HEK293 (cell line): ENCODE data around the gene VPS51.

Experiments used
- CTCF ChIA-PET: fragments of 350-600 bp; formaldehyde crosslinking; extraction: SDS; loops from one replicate; lab custom pipeline; 2021; ENCODE audit warnings: antibody characterized with exemption; lab: Yijun Ruan, JAX
- POLR2A ChIA-PET: fragments of 300-600 bp; formaldehyde crosslinking; extraction: SDS; loops from one replicate; lab custom pipeline; 2020; ENCODE audit warnings: antibody characterized with exemption, inconsistent platforms; lab: Yijun Ruan, JAX
- H3K27ac ChIP-seq: fragments of 200-500 bp; sonication (Bioruptor generic); 2 replicates; pipeline ENCODE4 v1.5.1; 2014; ENCODE audit warnings: low read depth, low read length, control low read depth, inconsistent platforms; ENCODE audit errors: extremely low read depth
- H3K36me3 ChIP-seq, 2 experiments: fragments of 200-500 bp in 1 of 2; sonication (Bioruptor generic) in 1 of 2; 1 replicate in 1 of 2; 2 replicates in 1 of 2; pipeline ENCODE4 v1.5.1; 2014 to 2017; ENCODE audit warnings: inconsistent platforms in 2 of 2, low read length in 2 of 2; ENCODE audit not compliant: control insufficient read depth in 2 of 2, insufficient read depth in 1 of 2
- H3K4me1 ChIP-seq: fragments of 200-500 bp; sonication (Bioruptor generic); 2 replicates; pipeline ENCODE4 v1.5.1; 2014; ENCODE audit warnings: mild to moderate bottlenecking, low read length, inconsistent platforms; ENCODE audit not compliant: control insufficient read depth, insufficient read depth
- H3K4me3 ChIP-seq: 2 replicates; pipeline ENCODE4 v1.5.1; 2011; ENCODE audit warnings: low read depth, mild to moderate bottlenecking, control low read depth, low read length, moderate library complexity
- H3K9me3 ChIP-seq: fragments of 200-500 bp; sonication (Bioruptor generic); 2 replicates; pipeline ENCODE4 v1.5.1; 2014; ENCODE audit warnings: low read depth, low read length, inconsistent platforms; ENCODE audit not compliant: control insufficient read depth, insufficient read depth
- HOXD13 ChIP-seq: sonication (generic); formaldehyde crosslinking; IDR thresholded peaks from 2 replicates; pipeline ENCODE4 v1.8.0; 2022; ENCODE audit warnings: missing genetic modification reagents, borderline replicate concordance
- IKZF3 ChIP-seq: fragments of 450-650 bp; IDR thresholded peaks from 2 replicates; pipeline ENCODE4 v1.5.0; 2018; ENCODE audit warnings: missing biosample characterization, mild to moderate bottlenecking, missing genetic modification characterization, moderate library complexity
- KLF10 ChIP-seq: fragments of 450-650 bp; IDR thresholded peaks from 2 replicates; pipeline ENCODE4 v1.5.1; 2018; ENCODE audit warnings: missing biosample characterization, mild to moderate bottlenecking, missing genetic modification characterization
- KLF16 ChIP-seq: fragments of 450-650 bp; formaldehyde crosslinking; IDR thresholded peaks from 2 replicates; pipeline ENCODE4 v1.5.1; 2017; ENCODE audit warnings: missing biosample characterization, missing genetic modification characterization
- KLF9 ChIP-seq: fragments of 450-650 bp; formaldehyde crosslinking; IDR thresholded peaks from 2 replicates; pipeline ENCODE4 v1.5.1; 2016; ENCODE audit warnings: missing biosample characterization, missing genetic modification characterization, low read depth
- ZFP69B ChIP-seq: fragments of 450-650 bp; formaldehyde crosslinking; IDR thresholded peaks from 2 replicates; pipeline ENCODE4 v1.5.1; 2016; ENCODE audit warnings: missing biosample characterization, missing genetic modification characterization
- ZNF366 ChIP-seq: fragments of 450-650 bp; formaldehyde crosslinking; conservative IDR thresholded peaks from 2 replicates; pipeline ENCODE4 v1.5.1; 2016; ENCODE audit warnings: missing biosample characterization, missing genetic modification characterization
- ZNF768 ChIP-seq: fragments of 450-650 bp; formaldehyde crosslinking; IDR thresholded peaks from 2 replicates; pipeline ENCODE4 v1.5.1; 2018; ENCODE audit warnings: missing biosample characterization, mild to moderate bottlenecking, missing genetic modification characterization
- ZNF792 ChIP-seq: fragments of 450-650 bp; formaldehyde crosslinking; IDR thresholded peaks from 2 replicates; pipeline ENCODE4 v1.5.1; 2016; ENCODE audit warnings: missing biosample characterization, missing genetic modification characterization
- TF ChIP-seq, protein P1 (sequence below): fragments of 450-650 bp; formaldehyde crosslinking; IDR thresholded peaks from 2 replicates; pipeline ENCODE4 v1.5.1; 2017; ENCODE audit warnings: missing biosample characterization, mild to moderate bottlenecking, missing genetic modification characterization, moderate library complexity
- TF ChIP-seq, protein P2 (sequence below): fragments of 450-650 bp; formaldehyde crosslinking; IDR thresholded peaks from 2 replicates; pipeline ENCODE4 v1.5.1; 2016; ENCODE audit warnings: missing biosample characterization, missing genetic modification characterization
- TF ChIP-seq, protein P3 (sequence below): fragments of 450-650 bp; formaldehyde crosslinking; IDR thresholded peaks from 2 replicates; pipeline ENCODE4 v1.5.1; 2016; ENCODE audit warnings: missing biosample characterization, missing genetic modification characterization
- TF ChIP-seq, protein P4 (sequence below): fragments of 450-650 bp; formaldehyde crosslinking; IDR thresholded peaks from 2 replicates; pipeline ENCODE4 v1.5.1; 2016; ENCODE audit warnings: missing biosample characterization, missing genetic modification characterization
- TF ChIP-seq, protein P5 (sequence below): fragments of 450-650 bp; formaldehyde crosslinking; IDR thresholded peaks from 2 replicates; pipeline ENCODE4 v1.5.1; 2017; ENCODE audit warnings: missing biosample characterization, missing genetic modification characterization
- TF ChIP-seq, protein P6 (sequence below): fragments of 450-650 bp; formaldehyde crosslinking; IDR thresholded peaks from 2 replicates; pipeline ENCODE4 v1.5.1; 2017; ENCODE audit warnings: missing biosample characterization, missing genetic modification characterization
- TF ChIP-seq, protein P7 (sequence below): fragments of 450-650 bp; formaldehyde crosslinking; conservative IDR thresholded peaks from 2 replicates; pipeline ENCODE4 v1.5.1; 2016; ENCODE audit warnings: low read depth, missing biosample characterization, missing genetic modification characterization

VPS51 gene

DNA sequence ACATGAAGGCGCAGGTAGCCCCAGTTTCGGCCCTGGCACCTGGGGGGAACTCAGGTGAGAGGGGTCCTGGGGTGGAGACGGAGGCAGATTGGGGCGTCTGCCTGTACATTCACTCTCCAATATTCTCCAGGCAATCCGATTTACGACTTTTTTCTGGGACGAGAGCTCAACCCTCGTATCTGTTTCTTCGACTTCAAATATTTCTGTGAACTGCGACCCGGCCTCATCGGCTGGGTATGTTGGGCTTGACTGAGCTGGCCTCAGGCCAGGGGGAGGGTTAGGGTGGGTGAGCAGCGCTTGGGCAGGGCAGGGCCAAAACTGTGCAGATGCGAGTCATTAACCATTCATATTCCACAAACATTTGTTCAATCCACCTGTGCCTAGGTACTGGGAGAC is 17.3 kb downstream of the VPS51 start:
- peak overlapping the region; percentile 72; the same call in 1 of the 2 replicates for H3K27ac ChIP-seq
- H3K9me3 ChIP-seq, result no peaks in the 10 kb centered on the region
- H3K36me3 ChIP-seq, result peaks cover 0 to 46% of the 10 kb centered on the region in 2 experiments; a peak in 2 of 3 replicates
- TF ChIP-seq, protein P1, sequence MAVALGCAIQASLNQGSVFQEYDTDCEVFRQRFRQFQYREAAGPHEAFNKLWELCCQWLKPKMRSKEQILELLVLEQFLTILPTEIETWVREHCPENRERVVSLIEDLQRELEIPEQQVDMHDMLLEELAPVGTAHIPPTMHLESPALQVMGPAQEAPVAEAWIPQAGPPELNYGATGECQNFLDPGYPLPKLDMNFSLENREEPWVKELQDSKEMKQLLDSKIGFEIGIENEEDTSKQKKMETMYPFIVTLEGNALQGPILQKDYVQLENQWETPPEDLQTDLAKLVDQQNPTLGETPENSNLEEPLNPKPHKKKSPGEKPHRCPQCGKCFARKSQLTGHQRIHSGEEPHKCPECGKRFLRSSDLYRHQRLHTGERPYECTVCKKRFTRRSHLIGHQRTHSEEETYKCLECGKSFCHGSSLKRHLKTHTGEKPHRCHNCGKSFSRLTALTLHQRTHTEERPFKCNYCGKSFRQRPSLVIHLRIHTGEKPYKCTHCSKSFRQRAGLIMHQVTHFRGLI (tag by site-specific recombination), result peak; percentile 88
- TF ChIP-seq KLF16 (tag by site-specific recombination), result no peak
- TF ChIP-seq, protein P2, sequence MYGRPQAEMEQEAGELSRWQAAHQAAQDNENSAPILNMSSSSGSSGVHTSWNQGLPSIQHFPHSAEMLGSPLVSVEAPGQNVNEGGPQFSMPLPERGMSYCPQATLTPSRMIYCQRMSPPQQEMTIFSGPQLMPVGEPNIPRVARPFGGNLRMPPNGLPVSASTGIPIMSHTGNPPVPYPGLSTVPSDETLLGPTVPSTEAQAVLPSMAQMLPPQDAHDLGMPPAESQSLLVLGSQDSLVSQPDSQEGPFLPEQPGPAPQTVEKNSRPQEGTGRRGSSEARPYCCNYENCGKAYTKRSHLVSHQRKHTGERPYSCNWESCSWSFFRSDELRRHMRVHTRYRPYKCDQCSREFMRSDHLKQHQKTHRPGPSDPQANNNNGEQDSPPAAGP, result 0 out of 2 replicates have a peak, but pooled peaks have one; percentile 22
- TF ChIP-seq, all 188 proteins: peak for 2
- POLR2A ChIA-PET, result interaction anchor here (0.6 to 5.0 kb wide), 8 partner anchors 8 to 849 kb away, joined by 3 to 57 read pairs (median 5); partner anchors contain the start of genes CAPN1, FAU, MRPL49 and VPS51
- CTCF ChIA-PET, result interaction anchor here (0.6 to 4.8 kb wide), 15 partner anchors 8 to 783 kb away, joined by 3 to 110 read pairs (median 3); partner anchors contain the start of genes FAU, MRPL49 and VPS51
- Histone ChIP-seq H3K4me3 (peak overlapping the region; percentile 67), H3K4me1 (peaks cover 6% of the 10 kb centered on the region)

DNA sequence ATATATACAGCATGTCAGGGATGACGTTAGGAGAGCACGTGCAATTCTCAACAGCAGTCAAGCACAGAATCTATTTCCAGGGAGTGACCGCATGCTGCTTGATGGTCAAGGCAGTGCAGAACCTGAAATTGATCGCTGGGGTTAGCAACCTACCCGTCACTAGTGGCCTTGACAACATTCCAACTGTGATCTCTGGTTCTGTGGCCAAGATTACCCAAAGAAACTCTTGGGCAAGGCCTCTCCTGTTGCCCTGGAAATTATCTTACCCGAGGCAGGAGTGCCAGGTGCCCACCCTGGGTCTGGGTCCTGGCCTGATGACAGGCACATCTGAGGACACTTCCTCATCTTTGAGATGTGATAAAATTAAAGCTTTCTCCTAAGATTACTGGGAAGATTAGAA is 17.8 kb downstream of the VPS51 start:
- Histone ChIP-seq H3K9me3 (no peaks in the 10 kb centered on the region), H3K27ac (no peak overlapping the region), H3K36me3 (peaks cover under 1 to 46% of the 10 kb centered on the region in 2 experiments; a peak in 2 of 3 replicates), H3K4me3 (no peak overlapping the region), H3K4me1 (peaks cover 6% of the 10 kb centered on the region)
- ChIA-PET POLR2A (interaction anchor here (0.9 to 5.0 kb wide), 5 partner anchors 8 to 850 kb away, joined by 3 to 57 read pairs (median 4); partner anchors contain the start of genes FAU, MRPL49 and VPS51), CTCF (interaction anchor here (0.6 to 4.8 kb wide), 3 partner anchors 13 to 68 kb away, joined by 3 to 110 read pairs (median 3); partner anchors contain the start of gene VPS51)
- TF ChIP-seq ZNF366 (tag by site-specific recombination) (no peak), KLF10 (tag by site-specific recombination) (no peak), ZNF792 (tag by site-specific recombination) (no peak), HOXD13 (CRISPR knock-in tag) (no peak), ZFP69B (tag by site-specific recombination) (no peak), KLF9 (tag by site-specific recombination) (no peak), IKZF3 (tag by site-specific recombination) (no peak), ZNF768 (tag by site-specific recombination) (no peak)
- TF ChIP-seq, protein P3, sequence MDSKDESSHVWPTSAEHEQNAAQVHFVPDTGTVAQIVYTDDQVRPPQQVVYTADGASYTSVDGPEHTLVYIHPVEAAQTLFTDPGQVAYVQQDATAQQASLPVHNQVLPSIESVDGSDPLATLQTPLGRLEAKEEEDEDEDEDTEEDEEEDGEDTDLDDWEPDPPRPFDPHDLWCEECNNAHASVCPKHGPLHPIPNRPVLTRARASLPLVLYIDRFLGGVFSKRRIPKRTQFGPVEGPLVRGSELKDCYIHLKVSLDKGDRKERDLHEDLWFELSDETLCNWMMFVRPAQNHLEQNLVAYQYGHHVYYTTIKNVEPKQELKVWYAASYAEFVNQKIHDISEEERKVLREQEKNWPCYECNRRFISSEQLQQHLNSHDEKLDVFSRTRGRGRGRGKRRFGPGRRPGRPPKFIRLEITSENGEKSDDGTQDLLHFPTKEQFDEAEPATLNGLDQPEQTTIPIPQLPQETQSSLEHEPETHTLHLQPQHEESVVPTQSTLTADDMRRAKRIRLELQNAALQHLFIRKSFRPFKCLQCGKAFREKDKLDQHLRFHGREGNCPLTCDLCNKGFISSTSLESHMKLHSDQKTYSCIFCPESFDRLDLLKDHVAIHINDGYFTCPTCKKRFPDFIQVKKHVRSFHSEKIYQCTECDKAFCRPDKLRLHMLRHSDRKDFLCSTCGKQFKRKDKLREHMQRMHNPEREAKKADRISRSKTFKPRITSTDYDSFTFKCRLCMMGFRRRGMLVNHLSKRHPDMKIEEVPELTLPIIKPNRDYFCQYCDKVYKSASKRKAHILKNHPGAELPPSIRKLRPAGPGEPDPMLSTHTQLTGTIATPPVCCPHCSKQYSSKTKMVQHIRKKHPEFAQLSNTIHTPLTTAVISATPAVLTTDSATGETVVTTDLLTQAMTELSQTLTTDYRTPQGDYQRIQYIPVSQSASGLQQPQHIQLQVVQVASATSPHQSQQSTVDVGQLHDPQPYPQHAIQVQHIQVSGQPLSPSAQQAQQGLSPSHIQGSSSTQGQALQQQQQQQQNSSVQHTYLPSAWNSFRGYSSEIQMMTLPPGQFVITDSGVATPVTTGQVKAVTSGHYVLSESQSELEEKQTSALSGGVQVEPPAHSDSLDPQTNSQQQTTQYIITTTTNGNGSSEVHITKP, result no peak
- TF ChIP-seq, protein P4, sequence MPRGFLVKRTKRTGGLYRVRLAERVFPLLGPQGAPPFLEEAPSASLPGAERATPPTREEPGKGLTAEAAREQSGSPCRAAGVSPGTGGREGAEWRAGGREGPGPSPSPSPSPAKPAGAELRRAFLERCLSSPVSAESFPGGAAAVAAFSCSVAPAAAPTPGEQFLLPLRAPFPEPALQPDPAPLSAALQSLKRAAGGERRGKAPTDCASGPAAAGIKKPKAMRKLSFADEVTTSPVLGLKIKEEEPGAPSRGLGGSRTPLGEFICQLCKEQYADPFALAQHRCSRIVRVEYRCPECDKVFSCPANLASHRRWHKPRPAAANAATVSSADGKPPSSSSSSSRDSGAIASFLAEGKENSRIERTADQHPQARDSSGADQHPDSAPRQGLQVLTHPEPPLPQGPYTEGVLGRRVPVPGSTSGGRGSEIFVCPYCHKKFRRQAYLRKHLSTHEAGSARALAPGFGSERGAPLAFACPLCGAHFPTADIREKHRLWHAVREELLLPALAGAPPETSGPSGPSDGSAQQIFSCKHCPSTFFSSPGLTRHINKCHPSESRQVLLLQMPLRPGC (tag by site-specific recombination), result no peak
- TF ChIP-seq, protein P5, sequence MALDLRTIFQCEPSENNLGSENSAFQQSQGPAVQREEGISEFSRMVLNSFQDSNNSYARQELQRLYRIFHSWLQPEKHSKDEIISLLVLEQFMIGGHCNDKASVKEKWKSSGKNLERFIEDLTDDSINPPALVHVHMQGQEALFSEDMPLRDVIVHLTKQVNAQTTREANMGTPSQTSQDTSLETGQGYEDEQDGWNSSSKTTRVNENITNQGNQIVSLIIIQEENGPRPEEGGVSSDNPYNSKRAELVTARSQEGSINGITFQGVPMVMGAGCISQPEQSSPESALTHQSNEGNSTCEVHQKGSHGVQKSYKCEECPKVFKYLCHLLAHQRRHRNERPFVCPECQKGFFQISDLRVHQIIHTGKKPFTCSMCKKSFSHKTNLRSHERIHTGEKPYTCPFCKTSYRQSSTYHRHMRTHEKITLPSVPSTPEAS, result no peak
- TF ChIP-seq, protein P6, sequence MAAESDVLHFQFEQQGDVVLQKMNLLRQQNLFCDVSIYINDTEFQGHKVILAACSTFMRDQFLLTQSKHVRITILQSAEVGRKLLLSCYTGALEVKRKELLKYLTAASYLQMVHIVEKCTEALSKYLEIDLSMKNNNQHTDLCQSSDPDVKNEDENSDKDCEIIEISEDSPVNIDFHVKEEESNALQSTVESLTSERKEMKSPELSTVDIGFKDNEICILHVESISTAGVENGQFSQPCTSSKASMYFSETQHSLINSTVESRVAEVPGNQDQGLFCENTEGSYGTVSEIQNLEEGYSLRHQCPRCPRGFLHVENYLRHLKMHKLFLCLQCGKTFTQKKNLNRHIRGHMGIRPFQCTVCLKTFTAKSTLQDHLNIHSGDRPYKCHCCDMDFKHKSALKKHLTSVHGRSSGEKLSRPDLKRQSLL (tag by site-specific recombination), result no peak
- TF ChIP-seq, protein P7, sequence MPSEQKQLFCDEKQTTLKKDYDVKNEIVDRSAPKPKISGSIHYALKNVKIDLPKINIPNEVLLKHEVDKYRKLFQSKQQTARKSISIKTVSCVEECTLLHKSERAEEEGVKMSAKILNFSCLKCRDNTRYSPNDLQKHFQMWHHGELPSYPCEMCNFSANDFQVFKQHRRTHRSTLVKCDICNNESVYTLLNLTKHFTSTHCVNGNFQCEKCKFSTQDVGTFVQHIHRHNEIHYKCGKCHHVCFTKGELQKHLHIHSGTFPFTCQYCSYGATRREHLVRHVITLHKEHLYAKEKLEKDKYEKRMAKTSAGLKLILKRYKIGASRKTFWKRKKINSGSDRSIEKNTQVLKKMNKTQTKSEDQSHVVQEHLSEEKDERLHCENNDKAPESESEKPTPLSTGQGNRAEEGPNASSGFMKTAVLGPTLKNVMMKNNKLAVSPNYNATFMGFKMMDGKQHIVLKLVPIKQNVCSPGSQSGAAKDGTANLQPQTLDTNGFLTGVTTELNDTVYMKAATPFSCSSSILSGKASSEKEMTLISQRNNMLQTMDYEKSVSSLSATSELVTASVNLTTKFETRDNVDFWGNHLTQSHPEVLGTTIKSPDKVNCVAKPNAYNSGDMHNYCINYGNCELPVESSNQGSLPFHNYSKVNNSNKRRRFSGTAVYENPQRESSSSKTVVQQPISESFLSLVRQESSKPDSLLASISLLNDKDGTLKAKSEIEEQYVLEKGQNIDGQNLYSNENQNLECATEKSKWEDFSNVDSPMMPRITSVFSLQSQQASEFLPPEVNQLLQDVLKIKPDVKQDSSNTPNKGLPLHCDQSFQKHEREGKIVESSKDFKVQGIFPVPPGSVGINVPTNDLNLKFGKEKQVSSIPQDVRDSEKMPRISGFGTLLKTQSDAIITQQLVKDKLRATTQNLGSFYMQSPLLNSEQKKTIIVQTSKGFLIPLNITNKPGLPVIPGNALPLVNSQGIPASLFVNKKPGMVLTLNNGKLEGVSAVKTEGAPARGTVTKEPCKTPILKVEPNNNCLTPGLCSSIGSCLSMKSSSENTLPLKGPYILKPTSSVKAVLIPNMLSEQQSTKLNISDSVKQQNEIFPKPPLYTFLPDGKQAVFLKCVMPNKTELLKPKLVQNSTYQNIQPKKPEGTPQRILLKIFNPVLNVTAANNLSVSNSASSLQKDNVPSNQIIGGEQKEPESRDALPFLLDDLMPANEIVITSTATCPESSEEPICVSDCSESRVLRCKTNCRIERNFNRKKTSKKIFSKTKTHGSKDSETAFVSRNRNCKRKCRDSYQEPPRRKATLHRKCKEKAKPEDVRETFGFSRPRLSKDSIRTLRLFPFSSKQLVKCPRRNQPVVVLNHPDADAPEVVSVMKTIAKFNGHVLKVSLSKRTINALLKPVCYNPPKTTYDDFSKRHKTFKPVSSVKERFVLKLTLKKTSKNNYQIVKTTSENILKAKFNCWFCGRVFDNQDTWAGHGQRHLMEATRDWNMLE (tag by site-specific recombination), result no peak
